Body of pancreas (tissue), 4 donors: ENCODE results near the gene LDAH. TPM values are rescaled to one million over a fixed set of nuclear protein-coding genes. Genes with fewer than 3 reads are reported as not detected.
A peak's percentile ranks its signal among the peaks of the same experiment; 100 is the strongest.

ENCODE experiments used
- ATAC-seq: fragments of 150-250 bp; one replicate; pipeline ENCODE4 v1.9.1; 2016
- DNase-seq, 4 donors: peaks; one replicate each; pipeline ENCODE4 v3.0.0-alpha.2; 2019
- H3K27ac ChIP-seq, 4 donors: fragments of 200-600 bp; sonication (generic); 1 replicate in 3 of 4; 2 replicates in 1 of 4; pipeline versions ENCODE4 v1.5.1 to v1.6.1; 2016 to 2019; ENCODE audit warnings: mild to moderate bottlenecking in 1 of 4, mixed read lengths in 1 of 4, moderate library complexity in 1 of 4
- H3K27me3 ChIP-seq, 2 donors: fragments of 200-600 bp; sonication (generic); one replicate each; pipeline ENCODE4 v1.6.0; 2016; ENCODE audit warnings: mild to moderate bottlenecking in 1 of 2
- H3K36me3 ChIP-seq, 2 donors: fragments of 200-600 bp; sonication (generic); replicated peaks in 1 of 2; 2 replicates each; pipeline ENCODE4 v1.5.1; 2016; ENCODE audit warnings: low read depth in 2 of 2; ENCODE audit not compliant: insufficient read depth in 1 of 2
- H3K4me1 ChIP-seq: fragments of 200-600 bp; sonication (generic); one replicate; pipeline ENCODE4 v1.6.0; 2016
- H3K4me3 ChIP-seq, 2 donors: fragments of 200-600 bp; sonication (generic); 1 replicate in 1 of 2; 2 replicates in 1 of 2; pipeline ENCODE4 v1.5.1; 2016 to 2019
- H3K9me3 ChIP-seq, 3 donors: fragments of 200-600 bp; sonication (generic); 1 replicate in 2 of 3; 2 replicates in 1 of 3; pipeline ENCODE4 v1.5.1; 2016
- CTCF ChIP-seq, 7 experiments: fragments of 450-650 bp in 4 of 7; fragments of 200-600 bp in 3 of 7; sonication (generic) in 3 of 7; IDR thresholded peaks; one replicate each; pipeline ENCODE4 v1.5.1; 2016 to 2019; ENCODE audit warnings: antibody characterized with exemption in 7 of 7
- POLR2A ChIP-seq, 3 donors: fragments of 450-650 bp; IDR thresholded peaks; one replicate each; pipeline ENCODE4 v1.6.1; 2016; ENCODE audit warnings: antibody characterized with exemption in 3 of 3, mild to moderate bottlenecking in 2 of 3
- WGBS, 2 donors: methylation state at CpG; one replicate each; pipeline ENCODE4 v1.1.5; 2017; 5-methylcytosine and 5-hydroxymethylcytosine counted together
- intact Hi-C: fragments of 100-400 bp; cut with DNase I; formaldehyde crosslinking; loops from one replicate; pipeline ENCODE4 v1.15.1; 2023
- total RNA-seq, 2 donors: library from RNA; depleted of rRNA; stranded (reverse); fragments of >200 nt; gene quantifications; one replicate each; pipeline ENCODE4 v1.1.0, GENCODE V29; 2016

The LDAH gene
- total RNA-seq, 2 donors from 2014 or later = 6.9 to 10.6 TPM

GRCh38 chr2:20664071-20664390, 158.9 kb downstream of the LDAH start:
- intact Hi-C loops = loop anchor here (5.0 kb wide), 1 partner anchor 298 kb away; no protein-coding TSS in a partner anchor
- no peaks in the 10 kb centered on the region for H3K36me3 ChIP-seq
- ATAC-seq = no peak
- no peak overlapping the region for H3K4me3 ChIP-seq
- no peaks in the 10 kb centered on the region for H3K9me3 ChIP-seq
- peaks cover 25% of the 10 kb centered on the region for H3K4me1 ChIP-seq
- TF ChIP-seq POLR2A (IDR thresholded peaks at IDR 0.05) = no peak
- no peak for TF ChIP-seq CTCF (IDR thresholded peaks at IDR 0.05)
- WGBS, 2 donors = 23 to 54% methylated on average over 2 of the region's 2 CpGs
- H3K27me3 ChIP-seq = peaks cover 0 to 7% of the 10 kb centered on the region in 2 donors
- no peak overlapping the region for H3K27ac ChIP-seq
- no peak for DNase-seq

- Histone ChIP-seq H3K4me1 (peaks cover 25% of the 10 kb centered on the region), H3K9me3 (no peaks in the 10 kb centered on the region), H3K27me3 (peaks cover 0 to 7% of the 10 kb centered on the region in 2 donors), H3K36me3 (no peaks in the 10 kb centered on the region), H3K27ac (peak overlapping the region in 1 of 4 donors; percentile 44), H3K4me3 (no peak overlapping the region)
- intact Hi-C loops = loop anchor here (5.0 kb wide), 1 partner anchor 299 kb away; no protein-coding TSS in a partner anchor
- ATAC-seq (peak; percentile 41), DNase-seq (peak in 1 of 4 donors; percentile 41)
- TF ChIP-seq POLR2A (IDR thresholded peaks at IDR 0.05) = no peak
- no peak for TF ChIP-seq CTCF (IDR thresholded peaks at IDR 0.05)
- 20 to 30% methylated on average over 6 to 7 of the region's 7 CpGs for WGBS, 2 donors
These were observed 159.5 kb downstream of the LDAH start for GRCh38 chr2:20663196-20664070.

GRCh38 chr2:20662308-20662937, 160.5 kb downstream of the LDAH start:
- H3K4me1 ChIP-seq = peaks cover 25% of the 10 kb centered on the region
- ATAC-seq (no peak), DNase-seq (no peak)
- H3K27ac ChIP-seq = no peak overlapping the region
- no peaks in the 10 kb centered on the region for H3K9me3 ChIP-seq
- H3K36me3 ChIP-seq = no peaks in the 10 kb centered on the region
- H3K4me3 ChIP-seq = no peak overlapping the region
- H3K27me3 ChIP-seq = peaks cover 0 to 7% of the 10 kb centered on the region in 2 donors
- 64% methylated on average over 2 to 5 of the region's 5 CpGs for WGBS, 2 donors
- intact Hi-C loops = loop anchor here (5.0 kb wide), 1 partner anchor 300 kb away; no protein-coding TSS in a partner anchor
- TF ChIP-seq CTCF (IDR thresholded peaks at IDR 0.05) (no peak), POLR2A (IDR thresholded peaks at IDR 0.05) (no peak)

- H3K9me3 ChIP-seq = no peaks in the 10 kb centered on the region
- 25% methylated on average over 9 to 11 of the region's 11 CpGs for WGBS, 2 donors
- ATAC-seq (peak; percentile 78), DNase-seq (peak; percentile 68 to 71 (median 69))
- H3K4me3 ChIP-seq = no peak overlapping the region
- H3K36me3 ChIP-seq = no peaks in the 10 kb centered on the region
- peaks cover 23% of the 10 kb centered on the region for H3K4me1 ChIP-seq
- intact Hi-C loops = loop anchor here (5.0 kb wide), 1 partner anchor 301 kb away; no protein-coding TSS in a partner anchor
- H3K27ac ChIP-seq = no peak overlapping the region
- peaks cover 0 to 7% of the 10 kb centered on the region in 2 donors for H3K27me3 ChIP-seq
- TF ChIP-seq CTCF (IDR thresholded peaks at IDR 0.05) = peak; percentile 88 to 97 (median 93)
- no peak for TF ChIP-seq POLR2A (IDR thresholded peaks at IDR 0.05)
These were observed 161.2 kb downstream of the LDAH start for GRCh38 chr2:20661421-20662307.
